ENCODE results near the gene SLC44A1.

SLC44A1 gene

DNA sequence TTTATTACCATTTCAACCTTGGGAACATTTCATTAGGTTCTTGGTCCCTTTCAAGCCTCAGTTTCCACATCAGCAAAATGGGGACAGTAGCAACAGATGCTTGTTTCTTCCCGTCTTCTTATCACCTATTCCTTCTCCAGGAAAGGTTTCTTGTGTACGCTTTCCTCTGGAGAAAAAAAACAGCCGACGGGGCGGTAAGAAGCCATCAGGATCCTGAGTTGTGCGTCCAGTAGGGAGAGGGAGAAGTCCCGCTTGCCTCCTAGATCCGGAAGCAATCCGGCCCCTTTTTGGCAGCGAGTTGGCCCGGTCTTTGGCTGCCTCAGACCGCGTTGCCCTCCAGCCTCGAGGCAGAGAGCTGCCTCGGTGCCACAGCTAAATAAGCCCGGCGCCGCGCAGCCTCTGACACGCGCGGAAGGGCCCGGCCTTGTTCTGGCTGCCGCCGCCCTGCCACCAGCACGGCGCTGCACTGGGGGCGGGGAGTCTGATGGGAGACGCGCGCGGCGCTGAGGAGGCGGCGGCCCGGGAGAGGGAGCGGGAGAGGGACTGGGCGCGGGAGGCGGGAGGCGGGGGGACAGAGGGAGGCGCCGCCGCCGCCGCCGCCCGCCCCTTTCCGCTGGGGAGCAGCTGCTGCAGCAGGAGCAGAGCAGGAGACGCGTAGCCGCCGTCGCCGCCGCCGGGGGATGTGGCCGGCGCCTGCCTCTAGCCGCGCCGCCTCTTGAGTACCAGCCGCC lies at the start of gene SLC44A1:
Gene SLC44A1, plus strand, starts transcription at position 649 of the 731 bp plus-strand sequence. CDS start 218 bp downstream, outside the sequence.
- in situ Hi-C loops (cut with HindIII; ENCODE audit: low sequenced_read_pairs): no loop called here

DNA sequence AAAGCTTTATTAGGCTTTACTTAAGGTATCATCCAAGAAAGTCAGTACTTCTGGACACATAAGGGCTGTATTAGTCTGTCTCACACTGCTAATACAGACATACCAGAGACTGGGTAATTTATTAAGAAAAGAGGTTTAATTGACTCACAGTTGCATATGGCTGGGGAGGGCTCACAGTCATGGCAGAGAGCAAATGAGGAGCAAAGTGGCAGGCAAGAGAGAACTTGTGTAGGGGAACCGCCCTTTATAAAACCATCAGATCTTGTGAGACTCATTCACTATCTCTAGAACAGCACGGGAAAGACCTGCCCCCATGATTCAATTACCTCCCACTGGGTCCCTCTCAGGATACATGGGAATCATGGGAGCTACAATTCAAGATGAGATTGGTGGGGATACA lies 49.2 kb upstream of the SLC44A1 start:
- in situ Hi-C loops (cut with HindIII; ENCODE audit: low sequenced_read_pairs): loop anchor here (5.0 kb wide), 1 partner anchor 78 kb away; no protein-coding TSS in a partner anchor

DNA sequence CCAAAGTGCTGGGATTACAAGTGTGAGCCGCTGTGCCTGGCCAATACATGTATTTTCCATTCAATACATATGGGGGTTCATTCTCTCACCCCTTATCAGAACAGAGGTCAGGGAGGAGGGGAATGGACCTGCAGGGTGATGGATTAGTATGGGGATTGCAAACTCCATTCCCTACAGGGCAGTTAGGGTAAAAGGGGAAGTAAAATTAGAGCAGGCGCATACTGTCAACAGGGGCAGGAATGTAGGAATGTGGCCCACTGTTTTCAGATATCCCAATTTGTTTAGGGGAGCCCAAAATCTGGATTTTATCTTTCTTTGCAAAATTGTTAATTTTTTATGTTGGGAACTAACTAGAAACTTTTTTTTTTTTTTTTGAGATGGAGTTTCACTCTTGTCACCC lies 46.4 kb upstream of the SLC44A1 start:
- in situ Hi-C loops (cut with HindIII; ENCODE audit: low sequenced_read_pairs): loop anchor here (5.0 kb wide), 1 partner anchor 81 kb away; no protein-coding TSS in a partner anchor

DNA sequence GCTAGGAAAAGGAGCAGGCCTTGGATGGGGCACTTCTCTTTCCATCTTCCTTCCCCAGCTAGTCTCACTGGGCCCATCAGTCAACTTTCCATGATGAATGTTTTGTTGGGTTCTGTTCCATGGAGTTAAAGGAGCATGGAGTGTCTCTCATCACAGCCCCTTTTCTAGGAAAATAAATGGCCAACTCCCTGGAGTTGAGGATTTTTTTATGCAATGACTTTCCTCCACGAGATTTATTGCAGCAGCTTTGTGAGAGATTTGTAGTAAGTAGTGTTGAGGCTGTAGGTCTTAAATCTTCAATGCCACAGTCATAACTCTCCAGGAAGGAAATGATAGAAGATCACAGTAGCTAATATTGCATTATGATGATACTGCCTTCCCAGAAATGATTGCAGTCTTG lies 45.6 kb upstream of the SLC44A1 start:
- in situ Hi-C loops (cut with HindIII; ENCODE audit: low sequenced_read_pairs): loop anchor here (5.0 kb wide), 1 partner anchor 82 kb away; no protein-coding TSS in a partner anchor

DNA sequence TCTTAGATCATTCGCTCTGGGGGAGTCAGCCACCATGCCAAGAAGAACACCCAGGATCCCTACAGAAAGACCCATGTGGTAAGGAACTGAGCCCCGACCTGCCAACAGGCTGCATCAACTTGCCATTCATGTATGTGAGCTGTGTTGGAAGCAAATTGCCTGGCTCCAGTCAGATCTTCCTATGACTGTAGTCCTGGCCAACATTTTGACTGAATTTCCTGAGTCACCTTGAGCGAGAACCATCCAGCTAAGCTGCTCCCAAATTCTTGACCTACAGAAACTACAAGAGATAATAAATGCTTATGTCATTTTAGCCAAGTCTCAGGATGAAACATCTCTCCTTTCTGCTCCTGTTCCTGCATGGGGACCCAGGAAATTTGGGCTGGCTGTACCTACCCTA lies 40.0 kb upstream of the SLC44A1 start:
- in situ Hi-C loops (cut with HindIII; ENCODE audit: low sequenced_read_pairs): no loop called here

DNA sequence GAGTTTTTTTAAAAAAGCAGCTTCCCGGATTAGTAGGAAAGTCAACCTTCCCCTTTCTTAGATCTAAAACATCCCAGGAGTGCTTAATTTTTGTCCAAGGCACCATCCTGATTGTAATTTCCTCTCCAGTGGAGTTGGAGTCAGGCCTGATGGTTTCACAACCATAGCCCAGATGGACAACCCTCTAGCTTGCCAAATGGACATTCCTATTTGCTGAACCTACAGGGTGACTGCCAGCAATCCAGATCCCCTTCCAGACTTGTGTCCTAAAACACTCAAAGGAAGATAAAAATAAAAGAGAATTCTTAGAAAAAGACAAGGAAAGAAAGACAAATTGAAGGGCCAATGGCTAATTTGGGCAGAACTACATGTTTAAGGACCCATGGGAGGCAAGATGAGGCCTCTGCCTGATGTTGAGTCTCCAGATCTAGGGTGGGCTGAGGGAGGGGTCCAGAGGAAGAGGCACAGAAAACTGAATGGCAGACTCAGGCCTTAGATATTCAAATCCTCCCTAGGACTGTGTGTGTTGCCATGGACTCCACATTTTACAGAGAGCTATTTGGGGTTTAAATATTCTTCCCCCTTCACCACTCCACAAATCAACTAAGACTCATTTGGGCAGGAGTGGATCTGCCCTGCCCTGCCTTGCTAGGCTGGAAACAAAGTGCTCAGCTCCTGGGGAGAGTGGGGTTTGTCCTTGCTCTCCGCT lies 38.5 kb upstream of the SLC44A1 start:
- in situ Hi-C loops (cut with HindIII; ENCODE audit: low sequenced_read_pairs): no loop called here

DNA sequence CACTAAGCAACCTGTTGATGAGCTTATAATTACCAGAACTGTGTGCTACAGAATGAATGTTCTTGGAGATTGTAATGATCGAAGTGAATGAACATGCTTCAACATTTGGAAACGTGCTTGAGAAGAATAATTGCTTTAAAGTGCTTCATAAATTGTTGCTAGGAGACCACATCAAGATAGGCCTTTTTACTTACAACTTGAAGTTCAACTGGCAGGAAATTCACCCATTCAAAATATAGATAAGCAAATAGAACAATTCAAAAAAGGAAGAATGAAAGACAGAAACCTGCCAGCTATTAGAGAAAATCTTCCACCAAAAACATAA lies 38.0 kb upstream of the SLC44A1 start:
- in situ Hi-C loops (cut with HindIII; ENCODE audit: low sequenced_read_pairs): no loop called here

DNA sequence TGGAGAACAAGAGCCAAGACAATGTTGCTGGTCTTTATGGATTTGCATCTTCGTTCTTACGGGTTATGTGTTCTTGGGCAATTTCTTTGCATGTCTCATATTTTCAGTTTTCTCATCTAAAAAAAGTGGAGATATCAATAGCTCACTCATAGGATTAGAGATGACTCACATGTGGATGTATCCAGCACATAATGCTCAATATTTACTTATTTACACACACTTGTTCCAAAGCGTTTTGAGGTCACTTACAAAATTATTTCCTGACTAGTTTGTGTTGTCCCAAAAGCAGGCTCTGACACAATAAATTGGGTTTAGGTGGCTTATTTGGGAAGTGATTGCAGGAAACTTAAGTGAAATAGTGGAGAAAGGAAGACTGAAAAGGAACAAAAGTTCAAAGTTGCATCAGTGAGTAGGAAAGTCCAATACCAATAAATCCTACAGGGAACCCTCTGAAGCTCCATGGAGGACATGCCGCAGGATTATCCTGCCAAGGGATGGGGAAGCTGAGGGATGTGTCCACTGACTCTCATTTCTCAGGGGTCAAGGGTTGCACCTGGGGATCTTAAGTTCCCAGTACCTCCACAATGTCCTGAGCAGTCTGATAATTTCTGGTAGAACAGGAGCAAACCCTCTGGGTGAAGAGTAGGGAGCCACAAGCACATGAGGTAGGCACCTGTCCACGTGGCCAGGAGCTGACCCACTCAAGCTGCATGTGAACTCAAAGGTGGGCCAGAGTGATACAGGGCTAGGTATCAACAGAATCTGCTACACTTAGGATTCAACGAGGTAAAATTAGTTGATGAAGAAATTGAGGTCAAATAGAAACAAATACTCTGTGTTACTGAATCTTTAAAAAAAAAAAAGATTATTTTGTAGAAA lies 37.4 kb upstream of the SLC44A1 start:
- in situ Hi-C loops (cut with HindIII; ENCODE audit: low sequenced_read_pairs): no loop called here

DNA sequence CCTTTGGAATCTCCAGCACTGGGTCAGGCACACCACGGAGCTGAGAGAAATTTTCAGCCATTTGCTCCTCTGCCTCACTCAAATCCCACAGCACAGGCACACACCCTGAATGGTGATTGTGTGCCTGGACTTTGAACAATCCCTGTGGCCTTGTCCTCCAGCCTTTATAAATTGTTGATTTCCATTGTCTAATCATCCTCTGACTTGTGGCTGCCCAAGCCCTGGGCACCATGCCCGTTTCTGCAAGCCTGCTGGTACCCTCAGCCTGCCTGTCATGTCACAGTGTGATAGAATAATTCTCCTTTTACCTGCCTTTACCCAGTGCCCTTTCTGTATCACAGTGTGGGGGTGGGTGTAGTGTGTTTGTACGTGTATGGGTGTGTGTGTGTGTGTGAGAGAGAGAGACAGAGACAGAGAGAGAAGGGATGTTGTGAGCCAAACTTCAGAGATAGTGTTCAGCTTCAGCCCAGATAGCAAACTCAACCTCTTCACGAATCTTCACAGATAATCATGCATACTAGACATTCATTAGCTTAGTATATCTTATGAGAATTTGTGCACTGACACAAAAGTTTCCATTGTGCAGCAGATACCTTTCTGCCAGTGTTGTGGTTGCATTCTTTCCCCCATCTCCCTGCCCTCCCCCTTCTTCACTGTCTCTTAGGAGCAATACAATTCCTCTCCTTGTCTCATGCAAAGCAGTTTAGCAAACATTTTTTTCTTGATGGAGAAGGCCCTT lies 27.8 kb upstream of the SLC44A1 start:
- in situ Hi-C loops (cut with HindIII; ENCODE audit: low sequenced_read_pairs): no loop called here

DNA sequence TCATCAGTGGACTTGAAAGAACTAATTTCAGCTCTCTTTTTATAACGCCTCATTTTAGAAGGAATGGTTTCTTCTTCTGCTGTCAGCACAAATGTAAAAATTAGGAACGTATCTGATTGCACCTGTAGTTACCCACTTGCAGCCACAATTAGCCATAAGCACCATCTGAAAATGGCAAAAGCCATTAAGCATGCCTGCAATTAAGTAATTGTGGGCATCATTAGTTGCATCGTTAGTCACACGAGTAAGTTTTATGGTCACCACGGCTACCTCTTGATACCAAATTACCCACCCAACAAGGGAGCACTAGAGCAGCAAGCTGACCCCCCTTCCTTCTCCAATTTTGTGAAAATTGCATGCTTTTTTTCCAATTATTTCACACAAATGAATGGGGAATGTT lies 25.8 kb upstream of the SLC44A1 start:
- in situ Hi-C loops (cut with HindIII; ENCODE audit: low sequenced_read_pairs): no loop called here

DNA sequence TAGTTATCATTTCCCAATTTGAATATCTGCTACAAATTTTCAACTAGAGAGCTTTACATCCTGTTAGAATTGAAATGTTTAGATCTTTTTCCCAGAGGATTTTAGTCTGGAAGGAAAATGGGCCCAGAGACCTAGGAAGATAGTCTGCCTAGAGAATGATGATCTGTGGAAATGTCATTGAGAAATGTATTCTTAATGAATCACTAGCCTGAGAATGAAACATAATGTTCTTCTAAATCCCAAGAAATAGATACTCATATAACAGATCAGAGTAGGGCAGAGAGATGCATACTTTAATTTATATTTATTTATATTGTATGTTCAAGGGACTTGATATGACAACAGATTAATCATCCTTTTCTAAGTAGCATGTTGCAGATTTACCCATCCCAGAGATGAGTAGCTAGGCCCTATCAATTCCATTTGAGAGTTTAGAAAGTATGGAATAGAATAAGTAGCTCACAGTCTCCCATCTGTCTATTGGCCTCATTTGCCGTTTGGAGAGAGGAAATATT lies 25.1 kb upstream of the SLC44A1 start:
- in situ Hi-C loops (cut with HindIII; ENCODE audit: low sequenced_read_pairs): no loop called here

DNA sequence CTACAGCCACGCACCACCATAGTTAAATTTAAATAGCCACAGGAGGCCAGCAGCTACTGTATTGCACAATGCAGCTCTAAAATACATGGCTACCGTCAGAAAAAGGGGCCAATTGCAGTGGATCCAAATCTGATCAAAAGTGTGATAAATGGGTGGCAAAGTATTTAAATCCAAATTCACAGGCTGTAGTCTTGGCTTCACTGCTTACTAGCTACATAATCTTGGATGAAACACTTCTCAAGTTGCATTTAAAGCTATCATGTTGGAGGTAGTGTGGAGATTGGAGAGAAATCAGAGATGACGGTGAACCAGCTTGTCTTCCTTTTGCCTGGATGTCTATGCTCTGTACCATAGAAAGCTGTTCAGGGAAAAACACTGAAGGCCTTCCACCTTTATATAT lies 24.0 kb upstream of the SLC44A1 start:
- in situ Hi-C loops (cut with HindIII; ENCODE audit: low sequenced_read_pairs): no loop called here

DNA sequence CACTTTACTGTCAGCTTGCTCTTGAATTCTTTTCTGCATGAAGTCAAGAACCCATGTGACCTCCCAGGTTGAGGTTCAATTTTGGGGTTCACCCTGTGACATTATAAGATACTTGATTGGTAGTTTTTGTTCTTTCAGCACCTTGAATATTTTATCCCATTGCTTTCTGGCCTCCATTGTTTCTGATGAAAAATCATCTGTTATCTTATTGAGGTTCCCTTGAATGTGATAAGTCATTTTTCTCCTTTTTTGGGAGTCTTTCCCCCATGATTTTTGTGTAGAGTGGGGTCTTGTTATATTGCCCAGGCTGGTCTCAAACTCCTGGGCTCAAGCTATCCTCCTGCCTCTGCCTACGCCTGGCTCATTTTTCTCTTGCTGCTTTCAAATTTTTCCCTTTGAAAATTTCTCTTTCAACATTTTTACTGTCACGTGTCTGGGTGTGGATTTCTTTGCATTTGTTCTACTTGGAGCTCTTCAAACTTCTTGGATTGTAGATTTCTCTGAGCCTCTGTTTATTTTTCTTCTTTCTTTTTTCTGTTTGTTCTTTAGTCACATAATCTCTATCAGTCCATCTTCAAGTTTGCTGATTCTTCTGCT lies 20.8 kb upstream of the SLC44A1 start:
- in situ Hi-C loops (cut with HindIII; ENCODE audit: low sequenced_read_pairs): no loop called here

DNA sequence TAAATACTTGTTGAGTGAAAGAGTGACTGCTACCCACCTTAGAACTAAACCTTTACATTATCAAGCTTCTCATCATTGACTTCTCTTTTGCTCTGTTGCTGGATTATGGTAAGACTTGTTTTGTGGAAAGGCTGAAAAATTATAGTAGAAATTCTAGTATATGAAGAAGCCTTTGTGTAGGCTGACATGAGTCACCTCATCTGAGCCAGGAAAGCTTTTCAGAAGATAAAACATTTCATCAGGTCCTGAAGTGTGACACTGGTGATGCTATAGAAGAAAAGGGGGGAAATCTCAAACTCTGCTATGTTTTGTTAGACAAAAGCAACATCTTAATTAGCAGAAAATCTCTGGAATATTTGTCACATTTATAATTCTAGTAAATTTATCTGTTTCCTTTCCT lies 18.4 kb upstream of the SLC44A1 start:
- in situ Hi-C loops (cut with HindIII; ENCODE audit: low sequenced_read_pairs): loop anchor here (5.0 kb wide), 3 partner anchors 66 to 91 kb away; no protein-coding TSS in a partner anchor

DNA sequence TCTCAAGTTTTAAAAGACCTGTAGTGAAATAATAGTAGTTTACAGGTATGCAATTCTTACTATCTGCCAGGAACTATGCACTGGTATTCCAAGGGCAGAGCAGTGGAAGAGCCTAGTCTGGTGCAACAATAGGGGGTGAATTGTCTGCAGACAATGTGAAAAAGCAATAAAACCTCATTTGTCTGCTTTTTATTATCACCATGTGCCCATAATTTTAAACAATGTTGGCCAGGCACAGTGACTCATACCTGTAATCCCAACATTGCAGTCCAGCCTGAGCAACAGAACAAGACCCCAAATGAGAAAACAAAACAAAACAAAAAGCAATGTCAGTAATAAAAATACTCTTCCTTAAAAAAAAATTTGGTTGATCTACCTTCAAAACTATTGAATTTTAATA lies 12.2 kb upstream of the SLC44A1 start:
- in situ Hi-C loops (cut with HindIII; ENCODE audit: low sequenced_read_pairs): no loop called here

DNA sequence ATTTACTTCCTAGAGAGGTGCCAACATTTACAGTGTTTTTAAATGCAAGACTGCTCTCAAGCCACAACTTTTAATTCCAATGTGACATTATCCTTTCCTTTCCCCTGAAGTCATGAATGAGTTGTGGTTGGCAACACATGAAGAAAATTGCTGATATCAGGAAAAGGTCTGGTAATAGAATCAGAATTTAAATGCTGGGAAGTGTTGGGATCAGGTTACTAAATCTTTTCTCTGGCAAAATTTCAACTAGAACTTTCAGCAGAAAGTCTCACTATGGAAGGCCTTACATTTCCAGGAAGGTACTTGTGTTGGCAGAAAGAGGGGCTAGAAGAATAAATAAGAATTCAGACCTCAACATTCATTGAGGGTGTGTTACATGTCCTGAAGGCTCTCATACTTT lies 10.6 kb upstream of the SLC44A1 start:
- in situ Hi-C loops (cut with HindIII; ENCODE audit: low sequenced_read_pairs): no loop called here

DNA sequence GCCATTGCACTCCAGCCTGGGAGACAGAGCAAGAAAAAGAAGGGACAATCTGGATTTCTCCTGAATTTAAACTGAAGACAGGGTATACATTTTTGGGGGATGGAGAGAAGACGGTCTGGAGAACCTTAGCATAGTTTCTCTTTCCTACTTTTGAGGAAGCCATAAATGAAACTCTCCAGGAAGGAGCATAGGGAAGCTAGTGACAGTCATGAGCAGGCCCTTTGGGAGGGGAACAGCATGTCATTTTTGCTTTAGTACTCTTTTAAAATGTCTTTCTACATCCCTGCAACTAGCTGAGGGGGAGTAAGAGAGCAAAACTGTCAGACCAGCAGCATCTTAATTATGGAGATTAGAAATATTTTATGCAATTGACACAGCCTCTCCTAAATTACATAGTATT lies 8.2 kb upstream of the SLC44A1 start:
- in situ Hi-C loops (cut with HindIII; ENCODE audit: low sequenced_read_pairs): no loop called here

DNA sequence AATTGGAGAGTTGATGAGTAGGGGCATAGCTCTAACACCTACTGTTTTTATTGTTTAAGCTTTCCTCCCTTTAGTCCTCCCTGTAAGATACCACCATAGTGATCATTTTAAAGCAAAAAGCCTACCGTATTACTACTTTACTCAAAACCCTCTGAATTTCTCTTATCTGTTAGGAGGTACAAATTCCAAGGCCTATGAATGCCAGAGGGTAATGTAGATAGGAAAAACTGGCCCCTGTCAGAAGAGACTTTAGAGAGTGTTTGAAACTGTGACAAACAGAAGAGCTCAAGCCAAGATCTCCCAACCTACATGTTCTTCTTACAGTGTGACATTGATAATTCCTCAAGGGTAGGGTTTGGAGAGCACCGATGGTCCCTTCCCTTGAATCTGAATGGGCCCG lies 7.2 kb upstream of the SLC44A1 start:
- in situ Hi-C loops (cut with HindIII; ENCODE audit: low sequenced_read_pairs): no loop called here

DNA sequence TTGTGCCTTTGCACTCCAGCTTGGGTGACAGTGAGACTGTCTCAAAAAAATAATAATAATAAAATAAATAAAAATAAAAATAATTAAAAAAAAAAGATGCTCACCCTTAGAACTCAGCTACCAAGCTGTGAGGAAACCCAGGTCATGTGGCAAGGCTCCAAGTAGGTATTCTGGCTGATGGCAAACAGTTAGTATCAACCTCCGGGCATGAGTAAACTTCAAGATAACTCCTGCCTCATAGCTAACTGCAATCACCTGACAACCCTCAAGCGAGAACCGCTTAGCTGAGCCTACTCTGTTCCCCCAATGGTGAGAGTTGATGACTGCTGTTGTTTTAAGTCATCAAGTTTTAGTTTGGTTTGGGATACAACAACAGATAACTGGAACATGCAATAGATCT lies 6.1 kb upstream of the SLC44A1 start:
- in situ Hi-C loops (cut with HindIII; ENCODE audit: low sequenced_read_pairs): no loop called here

DNA sequence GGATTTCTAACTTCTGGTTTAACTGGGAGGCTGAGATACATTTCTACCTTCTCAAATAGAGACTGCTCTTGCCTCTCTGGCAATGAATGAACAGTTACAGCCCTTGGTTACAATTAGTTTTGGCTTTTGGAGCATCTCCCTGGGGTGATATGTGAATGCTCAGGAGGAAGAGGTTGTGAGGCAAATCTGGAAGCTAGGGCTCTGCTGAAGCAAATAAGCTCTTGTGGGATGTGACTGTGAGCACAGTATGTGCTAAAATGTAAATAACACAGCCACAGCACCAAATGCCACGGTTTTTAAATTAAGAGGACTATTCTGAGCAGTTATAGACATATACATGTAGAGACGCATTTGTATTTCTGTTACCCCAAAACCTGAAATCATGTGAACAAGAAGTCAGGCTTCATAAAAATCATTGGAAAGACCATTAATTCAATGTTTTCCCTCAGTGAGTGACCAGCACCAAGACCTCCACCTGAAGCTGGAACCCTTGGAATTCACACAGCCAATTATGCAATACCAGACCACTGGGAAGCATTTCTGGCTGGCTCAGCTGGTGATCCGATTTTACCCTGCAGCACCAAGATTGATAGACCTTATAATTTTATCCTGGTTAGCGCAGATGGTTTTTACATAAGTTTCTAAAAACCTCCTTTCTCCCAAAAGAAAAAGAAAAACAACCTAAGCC lies 3.0 kb upstream of the SLC44A1 start:
- in situ Hi-C loops (cut with HindIII; ENCODE audit: low sequenced_read_pairs): no loop called here

All from endothelial cell of hepatic sinusoid (primary cell).